Measurements from ENCODE around the gene RAB36. TPM values are rescaled to one million over a fixed set of nuclear protein-coding genes. Genes with fewer than 3 reads are reported as not detected.
A peak's percentile ranks its signal among the peaks of the same experiment; 100 is the strongest.

Gene RAB36
- total RNA-seq, 1 donor from 2014 or later = 9.6 TPM

GRCh38 chr22:23127788-23128187 lies 17.5 kb upstream of the RAB36 start:
- no peak for TF ChIP-seq CTCF (IDR thresholded peaks at IDR 0.05)
- intact Hi-C loops (cut with DNase I) = loop anchor here (10.0 kb wide), 1 partner anchor 163 kb away; no protein-coding TSS in a partner anchor
- Histone ChIP-seq H3K27ac (no peak overlapping the region), H3K36me3 (no peaks in the 10 kb centered on the region), H3K27me3 (ENCODE audit: low read depth) (no peaks in the 10 kb centered on the region), H3K4me1 (no peaks in the 10 kb centered on the region), H3K4me3 (no peak overlapping the region), H3K9me3 (no peaks in the 10 kb centered on the region)
- DNase-seq (no peak), ATAC-seq (no peak)

GRCh38 chr22:23128269-23129108 lies 16.8 kb upstream of the RAB36 start:
- Histone ChIP-seq H3K36me3 (no peaks in the 10 kb centered on the region), H3K4me3 (no peak overlapping the region), H3K27me3 (ENCODE audit: low read depth) (no peaks in the 10 kb centered on the region), H3K27ac (no peak overlapping the region), H3K9me3 (no peaks in the 10 kb centered on the region), H3K4me1 (no peaks in the 10 kb centered on the region)
- DNase-seq (peak; percentile 66), ATAC-seq (peak; percentile 82 to 84)
- peak; percentile 72 for TF ChIP-seq CTCF (IDR thresholded peaks at IDR 0.05)
- intact Hi-C loops (cut with DNase I) = loop anchor here (10.0 kb wide), 1 partner anchor 164 kb away; no protein-coding TSS in a partner anchor

DNA sequence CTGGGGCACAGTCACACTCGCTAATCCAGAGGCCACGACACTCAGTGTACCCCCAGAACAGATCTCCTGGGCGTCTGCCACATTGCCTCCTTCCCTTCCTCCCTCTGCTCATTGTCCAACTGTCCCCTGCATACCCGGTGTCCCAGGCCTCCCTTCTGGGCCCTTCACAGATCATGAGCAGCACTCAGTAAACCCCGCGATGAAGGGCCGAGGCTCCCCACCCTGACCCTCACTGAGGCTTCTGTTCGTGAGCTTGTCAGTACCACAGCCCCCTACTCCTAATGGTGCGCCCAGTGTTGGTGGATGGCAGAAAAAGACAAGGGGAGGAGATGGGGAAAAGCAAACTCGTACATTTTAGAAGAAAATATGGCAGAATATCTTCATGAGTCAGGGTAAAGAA lies 16.1 kb upstream of the RAB36 start:
- DNase-seq (no peak), ATAC-seq (no peak)
- Histone ChIP-seq H3K27me3 (ENCODE audit: low read depth) (no peaks in the 10 kb centered on the region), H3K9me3 (no peaks in the 10 kb centered on the region), H3K4me3 (no peak overlapping the region), H3K4me1 (no peaks in the 10 kb centered on the region), H3K27ac (no peak overlapping the region), H3K36me3 (no peaks in the 10 kb centered on the region)
- intact Hi-C loops (cut with DNase I) = loop anchor here (10.0 kb wide), 1 partner anchor 164 kb away; no protein-coding TSS in a partner anchor
- no peak for TF ChIP-seq CTCF (IDR thresholded peaks at IDR 0.05)

DNA sequence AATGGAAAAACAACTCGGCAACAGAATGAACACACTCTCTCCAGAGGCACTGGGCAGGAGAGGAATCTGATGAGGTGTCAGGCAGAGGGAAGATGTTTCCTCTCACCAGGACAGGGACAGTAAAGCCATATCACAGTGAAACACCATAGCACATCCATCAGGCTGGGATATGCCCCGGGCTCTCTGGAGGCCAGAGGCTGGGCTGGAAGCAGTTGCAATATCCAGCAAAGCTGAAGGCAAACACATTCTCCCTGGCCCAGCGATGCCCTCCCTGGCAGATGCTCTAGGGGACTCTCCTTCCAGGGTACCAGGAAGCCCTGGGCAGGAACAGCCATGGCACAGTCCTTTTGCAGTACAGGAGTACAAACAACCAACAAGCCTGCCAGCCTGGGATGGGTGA lies 14.6 kb upstream of the RAB36 start:
- TF ChIP-seq CTCF (IDR thresholded peaks at IDR 0.05) = no peak
- no peaks in the 10 kb centered on the region for H3K4me1 ChIP-seq
- DNase-seq (no peak), ATAC-seq (no peak)
- H3K4me3 ChIP-seq = no peak overlapping the region
- H3K36me3 ChIP-seq = no peaks in the 10 kb centered on the region
- H3K27me3 ChIP-seq (ENCODE audit: low read depth) = no peaks in the 10 kb centered on the region
- no peaks in the 10 kb centered on the region for H3K9me3 ChIP-seq
- intact Hi-C loops (cut with DNase I) = no loop called here
- H3K27ac ChIP-seq = no peak overlapping the region

- ATAC-seq (peak in 1 of 2 donors; percentile 48), DNase-seq (no peak)
- intact Hi-C loops (cut with DNase I) = no loop called here
Measured at GRCh38 chr22:23131931-23132330, 13.3 kb upstream of the RAB36 start.

More at GRCh38 chr22:23131931-23132330, 13.3 kb upstream of the RAB36 start:
- no peak for TF ChIP-seq CTCF (IDR thresholded peaks at IDR 0.05)
- no peaks in the 10 kb centered on the region for H3K4me1 ChIP-seq
- no peak overlapping the region for H3K27ac ChIP-seq
- H3K9me3 ChIP-seq = no peaks in the 10 kb centered on the region
- no peaks in the 10 kb centered on the region for H3K27me3 ChIP-seq (ENCODE audit: low read depth)
- no peak overlapping the region for H3K4me3 ChIP-seq
- no peaks in the 10 kb centered on the region for H3K36me3 ChIP-seq
